ENCODE measurements around the gene CENPV. TPM values are rescaled to one million over a fixed set of nuclear protein-coding genes. Genes with fewer than 3 reads are reported as not detected.

The CENPV gene
- total RNA-seq, 2 donors from 2014 or later = 13.7 to 77.8 TPM

GRCh38 chr17:16325964-16326363 is 27.3 kb downstream of the CENPV start:
- Histone ChIP-seq H3K4me3 (no peak overlapping the region), H3K27ac (no peak overlapping the region), H3K9me3 (no peaks in the 10 kb centered on the region), H3K36me3 (replicated peaks in 1 of 2; ENCODE audit: insufficient read depth in 1 of 2, low read depth in 2 of 2) (no peaks in the 10 kb centered on the region), H3K27me3 (no peaks in the 10 kb centered on the region), H3K4me1 (no peaks in the 10 kb centered on the region)
- 100% methylated on average over 1 of the region's 1 CpG for WGBS, 2 donors
- no peak for ATAC-seq
- intact Hi-C loops (cut with DNase I) = no loop called here
- no peak for DNase-seq
- TF ChIP-seq CTCF (IDR thresholded peaks at IDR 0.05) = no peak
- TF ChIP-seq POLR2A (IDR thresholded peaks at IDR 0.05) = no peak

- 94 to 98% methylated on average over 3 of the region's 3 CpGs for WGBS, 2 donors
- ATAC-seq = no peak
- H3K4me1 ChIP-seq = no peaks in the 10 kb centered on the region
- intact Hi-C loops (cut with DNase I) = no loop called here
- no peaks in the 10 kb centered on the region for H3K9me3 ChIP-seq
- no peak for DNase-seq
- H3K27ac ChIP-seq = no peak overlapping the region
- no peak for TF ChIP-seq CTCF (IDR thresholded peaks at IDR 0.05)
- TF ChIP-seq POLR2A (IDR thresholded peaks at IDR 0.05) = no peak
- H3K27me3 ChIP-seq = no peaks in the 10 kb centered on the region
- H3K4me3 ChIP-seq = no peak overlapping the region
- no peaks in the 10 kb centered on the region for H3K36me3 ChIP-seq (replicated peaks in 1 of 2; ENCODE audit: insufficient read depth in 1 of 2, low read depth in 2 of 2)
These were observed 30.6 kb downstream of the CENPV start for GRCh38 chr17:16322636-16323035.

- Histone ChIP-seq H3K9me3 (no peaks in the 10 kb centered on the region), H3K4me3 (no peak overlapping the region), H3K27me3 (no peaks in the 10 kb centered on the region), H3K36me3 (replicated peaks in 1 of 2; ENCODE audit: insufficient read depth in 1 of 2, low read depth in 2 of 2) (no peaks in the 10 kb centered on the region), H3K27ac (no peak overlapping the region), H3K4me1 (no peaks in the 10 kb centered on the region)
- intact Hi-C loops (cut with DNase I) = no loop called here
- no peak for TF ChIP-seq CTCF (IDR thresholded peaks at IDR 0.05)
- no peak for TF ChIP-seq POLR2A (IDR thresholded peaks at IDR 0.05)
- DNase-seq (no peak), ATAC-seq (no peak)
- 55 to 96% methylated on average over 2 to 3 of the region's 3 CpGs for WGBS, 2 donors
These were observed 33.3 kb downstream of the CENPV start for GRCh38 chr17:16319969-16320368.

- Histone ChIP-seq H3K4me3 (no peak overlapping the region), H3K4me1 (peaks cover 11% of the 10 kb centered on the region), H3K27ac (no peak overlapping the region), H3K36me3 (replicated peaks in 1 of 2; ENCODE audit: insufficient read depth in 1 of 2, low read depth in 2 of 2) (no peaks in the 10 kb centered on the region), H3K27me3 (no peaks in the 10 kb centered on the region), H3K9me3 (no peaks in the 10 kb centered on the region)
- 96 to 100% methylated on average over 2 to 3 of the region's 3 CpGs for WGBS, 2 donors
- TF ChIP-seq POLR2A (IDR thresholded peaks at IDR 0.05) (no peak), CTCF (IDR thresholded peaks at IDR 0.05) (no peak)
- intact Hi-C loops (cut with DNase I) = no loop called here
- no peak for ATAC-seq
- no peak for DNase-seq
These were observed 38.4 kb downstream of the CENPV start for GRCh38 chr17:16314859-16315258.

GRCh38 chr17:16314189-16314588 is 39.1 kb downstream of the CENPV start:
- H3K4me3 ChIP-seq = no peak overlapping the region
- peaks cover 11% of the 10 kb centered on the region for H3K4me1 ChIP-seq
- ATAC-seq (no peak), DNase-seq (no peak)
- H3K36me3 ChIP-seq (replicated peaks in 1 of 2; ENCODE audit: insufficient read depth in 1 of 2, low read depth in 2 of 2) = no peaks in the 10 kb centered on the region
- H3K27ac ChIP-seq = no peak overlapping the region
- no peaks in the 10 kb centered on the region for H3K27me3 ChIP-seq
- no peaks in the 10 kb centered on the region for H3K9me3 ChIP-seq
- intact Hi-C loops (cut with DNase I) = no loop called here
- no peak for TF ChIP-seq POLR2A (IDR thresholded peaks at IDR 0.05)
- TF ChIP-seq CTCF (IDR thresholded peaks at IDR 0.05) = no peak
